Endothelial cell of umbilical vein (primary cell): ENCODE results near the gene BTBD19. TPM values are rescaled to one million over a fixed set of nuclear protein-coding genes. Genes with fewer than 3 reads are reported as not detected.

ENCODE experiments used
- BruUV-seq: library from RNA; stranded (reverse); fragments of 400-500 nt; replicated peaks from 2 replicates; lab custom pipeline; 2021; lab: Mats Ljungman, UMichigan
- CTCF ChIA-PET: fragments of 300-600, 350-600 bp; sonication (Branson Sonifier 250); formaldehyde crosslinking; loops from one replicate; lab custom pipeline; 2021; ENCODE audit warnings: antibody characterized with exemption, inconsistent platforms; lab: Charles Lee
- POLR2A ChIA-PET: fragments of 300-600, 350-600 bp; sonication (Branson Sonifier 250); formaldehyde crosslinking; loops from one replicate; lab custom pipeline; 2021; ENCODE audit warnings: antibody characterized with exemption, inconsistent platforms; lab: Charles Lee
- DNase-seq: peaks from one replicate; pipeline ENCODE4 v3.0.0-alpha.2; 2011; ENCODE audit warnings: low read depth, low spot score
- FAIRE-seq: peaks from 2 replicates; lab custom pipeline; 2011; peaks lifted over from hg19 to GRCh38; lab: Jason Lieb, UNC
- H2AFZ ChIP-seq: 2 replicates; pipeline ENCODE4 v1.6.0; 2012; ENCODE audit warnings: low read depth, low read length, control low read depth, inconsistent platforms
- H3K27ac ChIP-seq: 2 replicates; pipeline ENCODE4 v1.5.1; 2011; ENCODE audit warnings: low read depth, mild to moderate bottlenecking, control low read depth, low read length, moderate library complexity; ENCODE audit not compliant: insufficient read depth
- H3K27me3 ChIP-seq, 2 experiments: 2 replicates each; pipeline versions ENCODE4 v1.6.0 to v1.6.1; 2011; ENCODE audit warnings: low read length in 2 of 2, mixed read lengths in 1 of 2; ENCODE audit not compliant: control insufficient read depth in 2 of 2, insufficient read depth in 2 of 2
- H3K36me3 ChIP-seq, 2 experiments: 2 replicates in 1 of 2; 3 replicates in 1 of 2; pipeline ENCODE4 v1.5.1; 2011; ENCODE audit warnings: low read length in 2 of 2, mild to moderate bottlenecking in 1 of 2, moderate library complexity in 1 of 2; ENCODE audit not compliant: control insufficient read depth in 2 of 2, insufficient read depth in 2 of 2; ENCODE audit errors: extremely low read depth in 1 of 2
- H3K4me1 ChIP-seq: 3 replicates; pipeline ENCODE4 v1.5.1; 2011; ENCODE audit warnings: mild to moderate bottlenecking, low read length; ENCODE audit not compliant: control insufficient read depth, insufficient read depth; ENCODE audit errors: extremely low read depth
- H3K4me2 ChIP-seq: 2 replicates; pipeline ENCODE4 v1.6.1; 2011; ENCODE audit warnings: low read length, control low read depth, mixed read lengths; ENCODE audit not compliant: insufficient read depth
- H3K4me3 ChIP-seq, 3 experiments: fragments of 200-600 bp in 1 of 3; sonication (generic), shearing (Covaris generic) in 1 of 3; replicated peaks in 1 of 3; 2 replicates each; pipeline ENCODE4 v1.5.1; 2011 to 2016; ENCODE audit warnings: control low read depth in 3 of 3, low read length in 3 of 3, mild to moderate bottlenecking in 2 of 3, inconsistent platforms in 1 of 3, low read depth in 1 of 3, moderate library complexity in 1 of 3; ENCODE audit not compliant: insufficient read depth in 1 of 3
- H3K79me2 ChIP-seq: 2 replicates; pipeline ENCODE4 v1.6.0; 2012; ENCODE audit warnings: low read length, inconsistent platforms; ENCODE audit not compliant: control insufficient read depth, insufficient read depth
- H3K9ac ChIP-seq: replicated peaks from 2 replicates; pipeline ENCODE3; 2011; ENCODE audit warnings: low read length, control low read depth; ENCODE audit not compliant: insufficient read depth; ENCODE audit errors: extremely low read depth
- H3K9me1 ChIP-seq: replicated peaks from 3 replicates; pipeline ENCODE4 v1.6.0; 2011; ENCODE audit warnings: mild to moderate bottlenecking, low read length; ENCODE audit not compliant: control insufficient read depth, insufficient read depth; ENCODE audit errors: extremely low read depth
- H3K9me3 ChIP-seq: replicated peaks from 2 replicates; pipeline ENCODE4 v1.5.1; 2012; ENCODE audit warnings: low read length, inconsistent platforms; ENCODE audit not compliant: control insufficient read depth, insufficient read depth
- H4K20me1 ChIP-seq: replicated peaks from 2 replicates; pipeline ENCODE3; 2011; ENCODE audit warnings: mild to moderate bottlenecking, low read length; ENCODE audit not compliant: control insufficient read depth, insufficient read depth; ENCODE audit errors: extremely low read depth
- EZH2 ChIP-seq: IDR thresholded peaks from 2 replicates; pipeline ENCODE4 v1.6.1; 2012; ENCODE audit warnings: borderline replicate concordance, low read depth, mild to moderate bottlenecking, moderate library complexity, low read length, inconsistent platforms; ENCODE audit not compliant: severe bottlenecking
- GATA2 ChIP-seq: IDR thresholded peaks from 2 replicates; pipeline ENCODE4 v1.7.0; 2011; ENCODE audit warnings: low read depth, mild to moderate bottlenecking, moderate library complexity, mixed read lengths, low read length; ENCODE audit not compliant: insufficient read length, insufficient read depth
- JUN ChIP-seq: IDR thresholded peaks from 2 replicates; pipeline ENCODE4 v1.6.1; 2011; ENCODE audit warnings: borderline replicate concordance, low read depth; ENCODE audit not compliant: insufficient read length, insufficient read depth
- MYC ChIP-seq: IDR thresholded peaks from one replicate; pipeline ENCODE4 v1.6.1; 2011; ENCODE audit warnings: mild to moderate bottlenecking, low read depth, low read length
- POLR2A ChIP-seq: IDR thresholded peaks from 2 replicates; pipeline ENCODE4 v1.6.1; 2012; ENCODE audit warnings: low read depth, mild to moderate bottlenecking, control low read depth, low read length
- POLR2AphosphoS5 ChIP-seq: IDR thresholded peaks from 2 replicates; pipeline ENCODE4 v1.6.1; 2012; ENCODE audit warnings: low read depth, mild to moderate bottlenecking, control low read depth, low read length, moderate library complexity; ENCODE audit not compliant: insufficient read depth
- dilution Hi-C: fragments of 300-500 bp; cut with MboI; formaldehyde crosslinking; loops from one replicate; pipeline ENCODE4 v1.15.0; 2019; ENCODE audit warnings: low sequenced_read_pairs; ENCODE audit not compliant: extremely low pct_ligation_motif_present
- intact Hi-C: fragments of 100-400 bp; cut with micrococcal nuclease; formaldehyde crosslinking; loops from one replicate; pipeline ENCODE4 v1.10.0; 2022
- polyA plus RNA-seq, 4 experiments: library from polyadenylated mRNA; depleted of rRNA in 3 of 4; stranded (reverse) in 3 of 4; unstranded in 1 of 4; fragments of >200 nt; gene quantifications; 2 replicates each; pipeline versions ENCODE4 v1.2.1 to v1.2.3, GENCODE V29; 2011 to 2012; ENCODE audit warnings: missing spikeins in 1 of 4
- total RNA-seq: library from RNA; stranded (reverse); gene quantifications from 2 replicates; pipeline ENCODE4 v1.2.3, GENCODE V29; 2021
- TF ChIP-seq, protein P1 (sequence below), 2 donors: IDR thresholded peaks; 1 replicate in 1 of 2; 2 replicates in 1 of 2; pipeline ENCODE4 v1.5.1; 2011; ENCODE audit warnings: low read length in 2 of 2, mild to moderate bottlenecking in 2 of 2, moderate library complexity in 2 of 2, control low read depth in 1 of 2, inconsistent platforms in 1 of 2, low read depth in 1 of 2; ENCODE audit not compliant: insufficient read depth in 1 of 2; ENCODE audit errors: extremely low read depth in 1 of 2

The BTBD19 gene
- total and polyA plus RNA-seq, 2 donors (not counting 3 experiments of a cell fraction or from before 2014, with no cell fraction given), result 69.9 to 97.9 TPM

DNA sequence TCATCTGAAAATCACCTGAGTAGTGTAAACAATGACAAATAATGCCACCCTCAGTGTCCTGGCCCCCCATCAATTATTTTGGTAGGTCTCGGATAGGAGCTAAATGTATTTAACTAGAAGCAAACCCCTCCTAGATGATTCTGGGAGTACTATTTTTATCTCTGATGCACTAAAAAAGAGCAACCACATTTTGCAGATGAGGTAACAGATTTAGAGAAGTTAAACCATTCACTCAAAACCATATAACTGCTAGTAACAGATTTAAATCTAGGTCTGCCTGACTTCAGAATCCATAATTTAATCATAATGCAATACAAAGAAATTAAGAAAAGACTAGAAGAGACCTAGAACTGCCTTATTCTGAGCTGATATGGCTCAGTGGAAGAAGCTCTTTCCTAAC is 52.0 kb downstream of the BTBD19 start:
- H3K79me2 ChIP-seq, result no peaks in the 10 kb centered on the region
- CTCF ChIA-PET, result no interaction called here
- no peaks in the 10 kb centered on the region for H3K27me3 ChIP-seq
- TF ChIP-seq POLR2AphosphoS5 (no peak), JUN (no peak), MYC (no peak), GATA2 (no peak), EZH2 (no peak), POLR2A (no peak)
- TF ChIP-seq, protein P1, sequence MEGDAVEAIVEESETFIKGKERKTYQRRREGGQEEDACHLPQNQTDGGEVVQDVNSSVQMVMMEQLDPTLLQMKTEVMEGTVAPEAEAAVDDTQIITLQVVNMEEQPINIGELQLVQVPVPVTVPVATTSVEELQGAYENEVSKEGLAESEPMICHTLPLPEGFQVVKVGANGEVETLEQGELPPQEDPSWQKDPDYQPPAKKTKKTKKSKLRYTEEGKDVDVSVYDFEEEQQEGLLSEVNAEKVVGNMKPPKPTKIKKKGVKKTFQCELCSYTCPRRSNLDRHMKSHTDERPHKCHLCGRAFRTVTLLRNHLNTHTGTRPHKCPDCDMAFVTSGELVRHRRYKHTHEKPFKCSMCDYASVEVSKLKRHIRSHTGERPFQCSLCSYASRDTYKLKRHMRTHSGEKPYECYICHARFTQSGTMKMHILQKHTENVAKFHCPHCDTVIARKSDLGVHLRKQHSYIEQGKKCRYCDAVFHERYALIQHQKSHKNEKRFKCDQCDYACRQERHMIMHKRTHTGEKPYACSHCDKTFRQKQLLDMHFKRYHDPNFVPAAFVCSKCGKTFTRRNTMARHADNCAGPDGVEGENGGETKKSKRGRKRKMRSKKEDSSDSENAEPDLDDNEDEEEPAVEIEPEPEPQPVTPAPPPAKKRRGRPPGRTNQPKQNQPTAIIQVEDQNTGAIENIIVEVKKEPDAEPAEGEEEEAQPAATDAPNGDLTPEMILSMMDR (IDR thresholded peaks at IDR 0.05; ENCODE audit: extremely low read depth in 1 of 2, insufficient read depth in 1 of 2, low read depth in 1 of 2, low read length in 2 of 2), result no peak
- no peaks in the 10 kb centered on the region for H3K9me1 ChIP-seq
- DNase-seq (no peak), FAIRE-seq (no peak)
- no peaks in the 10 kb centered on the region for H3K9me3 ChIP-seq
- H3K9ac ChIP-seq, result no peak overlapping the region
- H3K4me1 ChIP-seq, result no peaks in the 10 kb centered on the region
- dilution Hi-C loops, result no loop called here
- no peak overlapping the region for H3K4me3 ChIP-seq
- H3K36me3 ChIP-seq, result peaks cover 0 to 3% of the 10 kb centered on the region in 2 experiments
- H3K4me2 ChIP-seq, result no peak overlapping the region
- intact Hi-C loops, result no loop called here
- H4K20me1 ChIP-seq, result no peaks in the 10 kb centered on the region
- no peak overlapping the region for H3K27ac ChIP-seq
- POLR2A ChIA-PET, result no interaction called here
- H2AFZ ChIP-seq, result no peak overlapping the region
- no TSS peak for BruUV-seq
